ENCODE data around the gene LRRC7. TPM values are rescaled to one million over a fixed set of nuclear protein-coding genes. Genes with fewer than 3 reads are reported as not detected.
A peak's percentile ranks its signal among the peaks of the same experiment; 100 is the strongest.
"Not testable (repeated sequence)": the region's sequence is repeated elsewhere in the genome, so short reads cannot be mapped to it uniquely, and the experiment has no call there.

Gene LRRC7
- total RNA-seq, 4 donors from 2014 or later, result 0.12 to 0.32 TPM; not detected in 2

GRCh38 chr1:69871412-69871811, 303.7 kb downstream of the LRRC7 start:
- ATAC-seq (ENCODE audit: low FRiP score) (no peak), DNase-seq (ENCODE audit: low spot score) (no peak)
- TF ChIP-seq CTCF (IDR thresholded peaks at IDR 0.05), result no peak

DNA sequence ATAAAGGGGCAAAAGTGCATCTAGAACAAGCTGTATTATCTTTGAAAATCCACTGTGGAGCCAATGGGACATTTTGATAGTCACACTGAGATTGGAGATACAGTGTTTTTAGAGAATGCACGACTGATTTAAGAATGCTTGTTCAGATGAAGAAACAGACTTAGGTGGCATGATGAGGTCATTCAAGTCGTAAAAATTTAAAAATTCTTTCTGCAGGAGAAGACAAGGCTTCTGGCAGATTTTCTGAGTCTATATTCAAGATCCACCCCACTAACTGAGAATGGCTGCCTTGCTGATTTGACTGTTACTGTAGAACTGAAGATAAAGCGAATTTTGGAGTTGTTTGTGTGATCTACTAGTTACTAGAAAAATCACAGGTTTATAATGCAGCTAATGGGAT, 310.6 kb downstream of the LRRC7 start:
- no peak for TF ChIP-seq CTCF (IDR thresholded peaks at IDR 0.05)
- ATAC-seq (ENCODE audit: low FRiP score), result no peak

DNA sequence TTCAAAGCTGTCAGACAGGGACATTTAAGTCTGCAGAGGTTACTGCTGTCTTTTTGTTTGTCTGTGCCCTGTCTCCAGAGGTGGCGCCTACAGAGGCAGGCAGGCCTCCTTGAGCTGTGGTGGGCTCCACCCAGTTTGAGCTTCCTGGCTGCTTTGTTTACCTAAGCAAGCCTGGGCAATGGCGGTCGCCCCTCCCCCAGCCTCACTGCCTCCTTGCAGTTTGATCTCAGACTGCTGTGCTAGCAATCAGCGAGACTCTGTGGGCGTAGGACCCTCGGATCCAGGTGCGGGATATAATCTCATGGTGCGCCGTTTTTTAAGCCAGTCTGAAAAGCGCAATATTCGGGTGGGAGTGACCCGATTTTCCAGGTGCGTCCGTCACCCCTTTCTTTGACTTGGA, 320.3 kb downstream of the LRRC7 start:
- ATAC-seq (ENCODE audit: low FRiP score); DNase-seq (ENCODE audit: low spot score): not testable (repeated sequence)

More for the DNA sequence above, 310.6 kb downstream of the LRRC7 start:
- DNase-seq (ENCODE audit: low spot score), result no peak

DNA sequence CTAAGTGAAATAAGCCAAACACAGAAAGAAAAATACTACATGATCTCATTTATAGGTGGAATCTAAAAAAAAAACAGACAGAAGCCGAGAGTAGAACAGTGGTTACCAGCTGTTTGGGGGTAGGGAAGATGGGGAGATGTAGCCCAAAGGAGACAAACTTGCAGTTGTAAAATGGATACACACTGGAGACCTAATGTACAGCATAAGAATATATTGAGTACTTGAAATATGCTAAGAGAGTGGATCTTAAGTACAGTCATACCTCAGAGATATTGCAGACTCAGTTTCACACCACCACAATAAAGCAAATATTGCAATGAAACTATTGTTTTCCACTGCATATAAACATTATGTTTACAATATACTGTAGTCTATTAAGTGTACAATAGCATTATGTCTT, 320.9 kb downstream of the LRRC7 start:
- ATAC-seq (ENCODE audit: low FRiP score) (no peak), DNase-seq (ENCODE audit: low spot score) (no peak)
- no peak for TF ChIP-seq CTCF (IDR thresholded peaks at IDR 0.05)

GRCh38 chr1:69898403-69898947, 330.8 kb downstream of the LRRC7 start:
- ATAC-seq (ENCODE audit: low FRiP score) (no peak), DNase-seq (ENCODE audit: low spot score) (no peak)
- no peak for TF ChIP-seq CTCF (IDR thresholded peaks at IDR 0.05)

- peak; percentile 92 for ATAC-seq (ENCODE audit: low FRiP score)
- no peak for TF ChIP-seq CTCF (IDR thresholded peaks at IDR 0.05)
Observed at GRCh38 chr1:69911301-69911801, 343.6 kb downstream of the LRRC7 start.

DNA sequence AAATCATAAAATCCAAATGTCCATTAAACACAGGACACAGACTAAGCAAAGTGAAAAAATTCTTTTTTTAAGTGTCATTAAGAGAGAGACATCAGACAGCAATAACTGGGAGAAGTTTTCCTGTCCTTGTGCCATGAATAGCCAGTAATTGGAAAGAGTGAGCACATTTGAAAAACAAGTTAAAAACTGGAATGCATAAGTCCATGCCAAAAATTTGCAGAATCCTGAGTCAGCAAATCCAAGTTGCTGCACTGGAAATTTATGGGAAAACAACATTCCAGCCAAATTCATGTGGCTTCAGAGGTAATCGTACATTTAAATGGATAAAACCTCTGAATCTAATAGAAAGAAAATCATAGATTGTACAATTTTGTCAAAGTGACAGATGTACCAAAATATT, 346.3 kb downstream of the LRRC7 start:
- ATAC-seq (ENCODE audit: low FRiP score) (peak; percentile 35), DNase-seq (ENCODE audit: low spot score) (no peak)
- TF ChIP-seq CTCF (IDR thresholded peaks at IDR 0.05), result no peak

More at GRCh38 chr1:69911301-69911801, 343.6 kb downstream of the LRRC7 start:
- DNase-seq (ENCODE audit: low spot score), result no peak

All from omental fat pad (tissue), 4 donors.